Liver (tissue), 9 donors: ENCODE results near the gene DOCK9. TPM values are rescaled to one million over a fixed set of nuclear protein-coding genes. Genes with fewer than 3 reads are reported as not detected.

ENCODE experiments used
- DNase-seq: peaks from one replicate; pipeline ENCODE4 v3.0.0-alpha.2; 2017; ENCODE audit warnings: low spot score
- H3K27ac ChIP-seq, 2 donors: one replicate each; pipeline ENCODE4 v1.7.0; 2013; ENCODE audit warnings: inconsistent platforms in 2 of 2, low read length in 2 of 2, control low read depth in 1 of 2, low read depth in 1 of 2, mild to moderate bottlenecking in 1 of 2
- H3K27me3 ChIP-seq, 4 donors: one replicate each; pipeline versions ENCODE4 v1.6.1 to v1.7.0; 2013; ENCODE audit warnings: low read length in 3 of 4, inconsistent platforms in 1 of 4, mild to moderate bottlenecking in 1 of 4, moderate library complexity in 1 of 4; ENCODE audit not compliant: control insufficient read depth in 4 of 4, insufficient read depth in 4 of 4
- H3K36me3 ChIP-seq, 4 donors: one replicate each; pipeline versions ENCODE4 v1.6.1 to v1.7.0; 2013; ENCODE audit warnings: low read length in 3 of 4, mild to moderate bottlenecking in 3 of 4, low read depth in 1 of 4, moderate library complexity in 1 of 4; ENCODE audit not compliant: control insufficient read depth in 4 of 4, insufficient read depth in 3 of 4
- H3K4me1 ChIP-seq, 4 donors: one replicate each; pipeline versions ENCODE4 v1.6.1 to v1.7.0; 2013; ENCODE audit warnings: low read length in 3 of 4, mild to moderate bottlenecking in 3 of 4, moderate library complexity in 1 of 4; ENCODE audit not compliant: control insufficient read depth in 4 of 4, insufficient read depth in 4 of 4
- H3K4me3 ChIP-seq, 3 donors: one replicate each; pipeline versions ENCODE4 v1.6.1 to v1.7.0; 2013; ENCODE audit warnings: low read length in 3 of 3, control low read depth in 1 of 3, low read depth in 1 of 3, mild to moderate bottlenecking in 1 of 3
- H3K9ac ChIP-seq, 2 donors: one replicate each; pipeline ENCODE4 v1.7.0; 2013; ENCODE audit warnings: low read length in 2 of 2, mild to moderate bottlenecking in 2 of 2, moderate library complexity in 2 of 2, control low read depth in 1 of 2, low read depth in 1 of 2
- H3K9me3 ChIP-seq, 4 donors: one replicate each; pipeline versions ENCODE4 v1.6.1 to v1.7.0; 2013; ENCODE audit warnings: low read length in 3 of 4; ENCODE audit not compliant: control insufficient read depth in 4 of 4
- CTCF ChIP-seq: fragments of 150-350 bp; IDR thresholded peaks from 2 replicates; pipeline ENCODE4 v1.5.1; 2017; ENCODE audit warnings: improper control_type of control experiment, low read depth, low read length; ENCODE audit not compliant: missing input control
- EGR1 ChIP-seq, 2 donors: IDR thresholded peaks; 2 replicates each; pipeline ENCODE4 v1.6.1; 2016 to 2018; ENCODE audit warnings: antibody characterized with exemption in 2 of 2, low read depth in 2 of 2
- FOXA1 ChIP-seq: IDR thresholded peaks from 2 replicates; pipeline ENCODE4 v1.6.1; 2016; ENCODE audit warnings: antibody characterized with exemption
- FOXA2 ChIP-seq: IDR thresholded peaks from 2 replicates; pipeline ENCODE4 v1.6.1; 2016; ENCODE audit warnings: antibody characterized with exemption
- GABPA ChIP-seq, 2 donors: IDR thresholded peaks in 1 of 2; conservative IDR thresholded peaks in 1 of 2; 2 replicates each; pipeline ENCODE4 v1.6.1; 2016; ENCODE audit warnings: antibody characterized with exemption in 2 of 2, mild to moderate bottlenecking in 1 of 2, moderate library complexity in 1 of 2
- HNF4A ChIP-seq, 2 donors: conservative IDR thresholded peaks; 2 replicates each; pipeline ENCODE4 v1.6.1; 2016; ENCODE audit warnings: antibody characterized with exemption in 2 of 2, mild to moderate bottlenecking in 2 of 2
- HNF4G ChIP-seq: IDR thresholded peaks from 2 replicates; pipeline ENCODE4 v1.6.1; 2016; ENCODE audit warnings: antibody characterized with exemption
- JUND ChIP-seq, 2 donors: IDR thresholded peaks; 2 replicates each; pipeline ENCODE4 v1.6.1; 2016; ENCODE audit warnings: antibody characterized with exemption in 2 of 2
- NR2F2 ChIP-seq: IDR thresholded peaks from 2 replicates; pipeline ENCODE4 v1.6.1; 2016; ENCODE audit warnings: antibody characterized with exemption
- RAD21 ChIP-seq, 2 donors: IDR thresholded peaks; 2 replicates each; pipeline ENCODE4 v1.6.1; 2016; ENCODE audit warnings: antibody characterized with exemption in 2 of 2, mild to moderate bottlenecking in 2 of 2
- RXRA ChIP-seq, 2 donors: IDR thresholded peaks; 2 replicates each; pipeline ENCODE4 v1.6.1; 2017 to 2018; ENCODE audit warnings: antibody characterized with exemption in 2 of 2, mild to moderate bottlenecking in 1 of 2
- SP1 ChIP-seq: IDR thresholded peaks from 2 replicates; pipeline ENCODE4 v1.6.1; 2018; ENCODE audit warnings: antibody characterized with exemption, mild to moderate bottlenecking
- TAF1 ChIP-seq: conservative IDR thresholded peaks from 2 replicates; pipeline ENCODE4 v1.6.1; 2016; ENCODE audit warnings: antibody characterized with exemption, mild to moderate bottlenecking
- YY1 ChIP-seq: IDR thresholded peaks from 2 replicates; pipeline ENCODE4 v1.6.1; 2016; ENCODE audit warnings: antibody characterized with exemption, mild to moderate bottlenecking
- ZBTB33 ChIP-seq: IDR thresholded peaks from 2 replicates; pipeline ENCODE4 v1.6.1; 2016; ENCODE audit warnings: antibody characterized with exemption
- WGBS: extraction: QIAGEN DNeasy Blood & Tissue Kit; methylation state at CpG from one replicate; pipeline ENCODE4 v1.1.7; 2013; 5-methylcytosine and 5-hydroxymethylcytosine counted together
- polyA plus RNA-seq, 2 donors: library from polyadenylated mRNA; stranded (reverse) in 1 of 2; unstranded in 1 of 2; fragments of 200-250 nt in 1 of 2; fragments of >200 nt in 1 of 2; fragmentation: Nextera tagmentation in 1 of 2; extraction: Ambion mirVana in 1 of 2; gene quantifications; one replicate each; pipeline versions ENCODE4 v1.2.1 to v1.2.3, GENCODE V29; 2013 to 2015
- total RNA-seq, 2 donors: library from RNA; depleted of rRNA; stranded (reverse); fragments of >200 nt; gene quantifications; one replicate each; pipeline ENCODE4 v1.2.3, GENCODE V29; 2014
- TF ChIP-seq, protein P1 (sequence below): IDR thresholded peaks from 2 replicates; pipeline ENCODE4 v1.6.1; 2016; ENCODE audit warnings: antibody characterized with exemption
- TF ChIP-seq, protein P2 (sequence below): IDR thresholded peaks from 2 replicates; pipeline ENCODE4 v1.6.1; 2016; ENCODE audit warnings: antibody characterized with exemption, mild to moderate bottlenecking
- donor health status: healthy.
- donor health status: healthy.
- donor health status: healthy.
- donor health status: healthy.
- donor health status: healthy.

DOCK9 gene
- total and polyA plus RNA-seq, 4 donors: 5.4 to 31.3 (median 10.6) TPM

DNA sequence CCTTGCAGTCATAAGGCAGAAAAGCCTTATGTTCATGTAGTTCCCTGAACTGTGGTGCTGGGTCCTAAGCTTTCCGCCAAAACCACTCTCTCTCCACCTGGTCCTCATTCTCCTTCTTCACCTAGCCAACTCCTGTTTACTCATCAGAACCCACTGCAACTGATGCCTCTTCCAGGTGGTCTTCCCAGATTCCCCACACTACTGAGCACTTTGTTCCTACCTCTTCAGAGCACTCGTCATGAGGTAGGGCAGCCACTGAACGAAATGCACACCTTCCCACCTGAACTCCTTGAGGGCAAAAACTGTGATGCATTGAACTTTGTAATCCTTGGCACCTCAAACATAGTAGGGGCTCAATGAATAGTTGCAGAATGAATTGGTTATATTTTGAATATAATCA lies 100.4 kb downstream of the DOCK9 start:
- Histone ChIP-seq H3K27me3 (no peaks in the 10 kb centered on the region), H3K4me3 (no peak overlapping the region), H3K9me3 (peaks cover 0 to 6% (median 3%) of the 10 kb centered on the region in 4 donors), H3K9ac (no peak overlapping the region), H3K27ac (no peak overlapping the region), H3K4me1 (no peaks in the 10 kb centered on the region), H3K36me3 (peaks cover 0 to 42% (median 25%) of the 10 kb centered on the region in 4 donors)
- TF ChIP-seq FOXA1: no peak
- TF ChIP-seq GABPA (IDR thresholded peaks at IDR 0.05 in 1 of 2, conservative IDR thresholded peaks at IDR 0.05 in 1 of 2): no peak
- TF ChIP-seq SP1: no peak
- TF ChIP-seq HNF4G: no peak
- no peak for TF ChIP-seq JUND (IDR thresholded peaks at IDR 0.05)
- no peak for DNase-seq
- 97% methylated on average over 3 of the region's 3 CpGs for WGBS

DNA sequence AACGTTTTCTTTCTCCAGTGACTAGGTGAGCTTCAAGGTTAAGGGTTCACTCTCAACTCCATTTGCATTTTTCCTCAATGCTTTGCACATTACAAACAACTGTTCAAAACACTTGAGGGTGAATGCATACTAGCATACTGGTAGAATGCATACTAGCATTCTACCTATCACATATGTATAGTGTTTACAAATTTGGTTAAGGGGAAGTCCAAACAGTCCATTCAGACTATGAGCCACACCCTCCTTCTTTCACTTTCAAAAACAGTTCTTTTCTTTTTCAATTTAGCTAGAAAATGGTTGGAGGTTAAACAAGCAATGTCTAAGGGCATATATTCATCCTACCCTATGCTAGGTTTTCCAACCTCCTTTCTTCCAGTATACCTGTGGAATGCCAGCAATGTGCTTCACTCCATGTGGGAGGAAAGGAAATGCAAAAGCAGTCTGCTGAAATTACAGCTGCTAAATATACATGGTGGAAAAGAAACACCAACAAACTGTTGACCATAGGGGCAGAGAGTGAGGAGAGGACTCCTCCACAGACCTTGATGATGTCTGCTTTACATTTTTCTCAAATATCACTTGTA lies 102.6 kb downstream of the DOCK9 start:
- H3K4me1 ChIP-seq: no peaks in the 10 kb centered on the region
- H3K36me3 ChIP-seq: peaks cover 0 to 28% (median 13%) of the 10 kb centered on the region in 4 donors
- H3K27me3 ChIP-seq: no peaks in the 10 kb centered on the region
- no peak for TF ChIP-seq GABPA (IDR thresholded peaks at IDR 0.05 in 1 of 2, conservative IDR thresholded peaks at IDR 0.05 in 1 of 2)
- no peak for TF ChIP-seq HNF4A (conservative IDR thresholded peaks at IDR 0.05)
- TF ChIP-seq EGR1 (IDR thresholded peaks at IDR 0.05; ENCODE audit: low read depth in 2 of 2): no peak
- TF ChIP-seq, protein P1, sequence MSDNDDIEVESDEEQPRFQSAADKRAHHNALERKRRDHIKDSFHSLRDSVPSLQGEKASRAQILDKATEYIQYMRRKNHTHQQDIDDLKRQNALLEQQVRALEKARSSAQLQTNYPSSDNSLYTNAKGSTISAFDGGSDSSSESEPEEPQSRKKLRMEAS: no peak
- no peak for TF ChIP-seq CTCF
- no peak for TF ChIP-seq YY1
- TF ChIP-seq JUND (IDR thresholded peaks at IDR 0.05): no peak
- no peak for TF ChIP-seq ZBTB33
- TF ChIP-seq NR2F2: no peak
- no peak for TF ChIP-seq RAD21 (IDR thresholded peaks at IDR 0.05)
- no peak for TF ChIP-seq RXRA (IDR thresholded peaks at IDR 0.05)
- TF ChIP-seq SP1: no peak
- no peak for TF ChIP-seq TAF1
- TF ChIP-seq FOXA2: no peak
- TF ChIP-seq, protein P2, sequence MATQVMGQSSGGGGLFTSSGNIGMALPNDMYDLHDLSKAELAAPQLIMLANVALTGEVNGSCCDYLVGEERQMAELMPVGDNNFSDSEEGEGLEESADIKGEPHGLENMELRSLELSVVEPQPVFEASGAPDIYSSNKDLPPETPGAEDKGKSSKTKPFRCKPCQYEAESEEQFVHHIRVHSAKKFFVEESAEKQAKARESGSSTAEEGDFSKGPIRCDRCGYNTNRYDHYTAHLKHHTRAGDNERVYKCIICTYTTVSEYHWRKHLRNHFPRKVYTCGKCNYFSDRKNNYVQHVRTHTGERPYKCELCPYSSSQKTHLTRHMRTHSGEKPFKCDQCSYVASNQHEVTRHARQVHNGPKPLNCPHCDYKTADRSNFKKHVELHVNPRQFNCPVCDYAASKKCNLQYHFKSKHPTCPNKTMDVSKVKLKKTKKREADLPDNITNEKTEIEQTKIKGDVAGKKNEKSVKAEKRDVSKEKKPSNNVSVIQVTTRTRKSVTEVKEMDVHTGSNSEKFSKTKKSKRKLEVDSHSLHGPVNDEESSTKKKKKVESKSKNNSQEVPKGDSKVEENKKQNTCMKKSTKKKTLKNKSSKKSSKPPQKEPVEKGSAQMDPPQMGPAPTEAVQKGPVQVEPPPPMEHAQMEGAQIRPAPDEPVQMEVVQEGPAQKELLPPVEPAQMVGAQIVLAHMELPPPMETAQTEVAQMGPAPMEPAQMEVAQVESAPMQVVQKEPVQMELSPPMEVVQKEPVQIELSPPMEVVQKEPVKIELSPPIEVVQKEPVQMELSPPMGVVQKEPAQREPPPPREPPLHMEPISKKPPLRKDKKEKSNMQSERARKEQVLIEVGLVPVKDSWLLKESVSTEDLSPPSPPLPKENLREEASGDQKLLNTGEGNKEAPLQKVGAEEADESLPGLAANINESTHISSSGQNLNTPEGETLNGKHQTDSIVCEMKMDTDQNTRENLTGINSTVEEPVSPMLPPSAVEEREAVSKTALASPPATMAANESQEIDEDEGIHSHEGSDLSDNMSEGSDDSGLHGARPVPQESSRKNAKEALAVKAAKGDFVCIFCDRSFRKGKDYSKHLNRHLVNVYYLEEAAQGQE: no peak
- H3K27ac ChIP-seq: no peak overlapping the region
- 75% methylated on average over 1 of the region's 1 CpG for WGBS
- no peak for DNase-seq
- no peak overlapping the region for H3K4me3 ChIP-seq
- H3K9ac ChIP-seq: no peak overlapping the region
- peaks cover 0 to 6% (median 3%) of the 10 kb centered on the region in 4 donors for H3K9me3 ChIP-seq
